ENCODE measurements around the gene DNMT3B. TPM values are rescaled to one million over a fixed set of nuclear protein-coding genes. Genes with fewer than 3 reads are reported as not detected.

Gene DNMT3B
- total and polyA plus RNA-seq, 4 donors: 0.26 to 2.8 (median 0.60) TPM

DNA sequence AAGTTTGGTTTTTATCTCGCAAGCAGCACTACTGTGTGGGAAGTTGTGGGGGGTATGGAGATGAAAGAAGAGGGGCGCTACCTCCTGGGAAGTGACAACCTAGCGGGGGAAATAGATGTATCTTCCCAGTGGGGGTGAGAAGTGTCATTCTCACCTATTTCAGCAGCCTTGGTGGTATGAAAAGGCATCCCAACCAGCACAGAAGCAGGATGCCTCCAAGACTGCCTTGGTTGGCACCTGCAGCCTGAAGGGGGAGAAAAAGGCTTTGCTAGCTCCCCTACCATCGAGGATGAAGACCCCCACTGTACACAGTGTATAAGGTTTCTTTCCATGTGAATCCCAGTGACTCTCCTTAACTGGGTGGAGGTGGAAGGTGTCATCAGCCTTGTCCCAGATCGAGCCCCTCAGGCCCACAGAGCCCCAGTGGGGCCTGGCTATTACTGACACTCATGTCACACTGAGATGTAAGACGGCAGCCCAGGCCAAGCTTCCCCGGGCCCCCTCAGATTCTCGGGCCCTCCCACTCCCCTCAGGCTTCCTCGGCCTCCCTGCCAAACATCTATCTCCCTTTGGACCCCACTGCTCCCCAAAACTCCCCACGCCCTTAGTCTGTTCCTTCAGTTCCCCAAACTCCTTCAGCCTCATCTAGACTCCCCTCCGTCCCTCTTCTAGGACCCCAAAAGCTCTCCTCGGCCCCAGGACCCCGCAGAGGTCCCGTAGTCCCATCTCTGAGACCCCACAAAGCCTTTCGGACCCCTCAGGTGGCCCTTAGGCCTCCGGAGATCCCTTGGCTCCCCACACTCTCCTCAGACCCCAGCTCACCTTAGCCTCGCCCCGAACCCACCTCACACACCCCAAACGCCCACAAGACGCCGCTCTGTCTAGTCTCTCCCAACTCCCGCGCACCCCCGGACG, 19.6 kb upstream of the DNMT3B start:
- H3K9me3 ChIP-seq (ENCODE audit: control insufficient read depth in 4 of 4, low read length in 3 of 4): no peaks in the 10 kb centered on the region
- H3K27me3 ChIP-seq (ENCODE audit: control insufficient read depth in 4 of 4, insufficient read depth in 4 of 4, low read length in 3 of 4): no peaks in the 10 kb centered on the region
- H3K27ac ChIP-seq (ENCODE audit: low read depth in 1 of 2, low read length in 2 of 2): peak overlapping the region; percentile 25 to 64
- TF ChIP-seq, protein P1, sequence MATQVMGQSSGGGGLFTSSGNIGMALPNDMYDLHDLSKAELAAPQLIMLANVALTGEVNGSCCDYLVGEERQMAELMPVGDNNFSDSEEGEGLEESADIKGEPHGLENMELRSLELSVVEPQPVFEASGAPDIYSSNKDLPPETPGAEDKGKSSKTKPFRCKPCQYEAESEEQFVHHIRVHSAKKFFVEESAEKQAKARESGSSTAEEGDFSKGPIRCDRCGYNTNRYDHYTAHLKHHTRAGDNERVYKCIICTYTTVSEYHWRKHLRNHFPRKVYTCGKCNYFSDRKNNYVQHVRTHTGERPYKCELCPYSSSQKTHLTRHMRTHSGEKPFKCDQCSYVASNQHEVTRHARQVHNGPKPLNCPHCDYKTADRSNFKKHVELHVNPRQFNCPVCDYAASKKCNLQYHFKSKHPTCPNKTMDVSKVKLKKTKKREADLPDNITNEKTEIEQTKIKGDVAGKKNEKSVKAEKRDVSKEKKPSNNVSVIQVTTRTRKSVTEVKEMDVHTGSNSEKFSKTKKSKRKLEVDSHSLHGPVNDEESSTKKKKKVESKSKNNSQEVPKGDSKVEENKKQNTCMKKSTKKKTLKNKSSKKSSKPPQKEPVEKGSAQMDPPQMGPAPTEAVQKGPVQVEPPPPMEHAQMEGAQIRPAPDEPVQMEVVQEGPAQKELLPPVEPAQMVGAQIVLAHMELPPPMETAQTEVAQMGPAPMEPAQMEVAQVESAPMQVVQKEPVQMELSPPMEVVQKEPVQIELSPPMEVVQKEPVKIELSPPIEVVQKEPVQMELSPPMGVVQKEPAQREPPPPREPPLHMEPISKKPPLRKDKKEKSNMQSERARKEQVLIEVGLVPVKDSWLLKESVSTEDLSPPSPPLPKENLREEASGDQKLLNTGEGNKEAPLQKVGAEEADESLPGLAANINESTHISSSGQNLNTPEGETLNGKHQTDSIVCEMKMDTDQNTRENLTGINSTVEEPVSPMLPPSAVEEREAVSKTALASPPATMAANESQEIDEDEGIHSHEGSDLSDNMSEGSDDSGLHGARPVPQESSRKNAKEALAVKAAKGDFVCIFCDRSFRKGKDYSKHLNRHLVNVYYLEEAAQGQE (IDR thresholded peaks at IDR 0.05): no peak
- TF ChIP-seq, protein P2, sequence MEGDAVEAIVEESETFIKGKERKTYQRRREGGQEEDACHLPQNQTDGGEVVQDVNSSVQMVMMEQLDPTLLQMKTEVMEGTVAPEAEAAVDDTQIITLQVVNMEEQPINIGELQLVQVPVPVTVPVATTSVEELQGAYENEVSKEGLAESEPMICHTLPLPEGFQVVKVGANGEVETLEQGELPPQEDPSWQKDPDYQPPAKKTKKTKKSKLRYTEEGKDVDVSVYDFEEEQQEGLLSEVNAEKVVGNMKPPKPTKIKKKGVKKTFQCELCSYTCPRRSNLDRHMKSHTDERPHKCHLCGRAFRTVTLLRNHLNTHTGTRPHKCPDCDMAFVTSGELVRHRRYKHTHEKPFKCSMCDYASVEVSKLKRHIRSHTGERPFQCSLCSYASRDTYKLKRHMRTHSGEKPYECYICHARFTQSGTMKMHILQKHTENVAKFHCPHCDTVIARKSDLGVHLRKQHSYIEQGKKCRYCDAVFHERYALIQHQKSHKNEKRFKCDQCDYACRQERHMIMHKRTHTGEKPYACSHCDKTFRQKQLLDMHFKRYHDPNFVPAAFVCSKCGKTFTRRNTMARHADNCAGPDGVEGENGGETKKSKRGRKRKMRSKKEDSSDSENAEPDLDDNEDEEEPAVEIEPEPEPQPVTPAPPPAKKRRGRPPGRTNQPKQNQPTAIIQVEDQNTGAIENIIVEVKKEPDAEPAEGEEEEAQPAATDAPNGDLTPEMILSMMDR (IDR thresholded peaks at IDR 0.05; ENCODE audit: low read depth, low read length, missing input control): no peak
- no peak for TF ChIP-seq HNF4G (IDR thresholded peaks at IDR 0.05)
- TF ChIP-seq, protein P3, sequence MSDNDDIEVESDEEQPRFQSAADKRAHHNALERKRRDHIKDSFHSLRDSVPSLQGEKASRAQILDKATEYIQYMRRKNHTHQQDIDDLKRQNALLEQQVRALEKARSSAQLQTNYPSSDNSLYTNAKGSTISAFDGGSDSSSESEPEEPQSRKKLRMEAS (IDR thresholded peaks at IDR 0.05): no peak
- TF ChIP-seq, protein P4, sequence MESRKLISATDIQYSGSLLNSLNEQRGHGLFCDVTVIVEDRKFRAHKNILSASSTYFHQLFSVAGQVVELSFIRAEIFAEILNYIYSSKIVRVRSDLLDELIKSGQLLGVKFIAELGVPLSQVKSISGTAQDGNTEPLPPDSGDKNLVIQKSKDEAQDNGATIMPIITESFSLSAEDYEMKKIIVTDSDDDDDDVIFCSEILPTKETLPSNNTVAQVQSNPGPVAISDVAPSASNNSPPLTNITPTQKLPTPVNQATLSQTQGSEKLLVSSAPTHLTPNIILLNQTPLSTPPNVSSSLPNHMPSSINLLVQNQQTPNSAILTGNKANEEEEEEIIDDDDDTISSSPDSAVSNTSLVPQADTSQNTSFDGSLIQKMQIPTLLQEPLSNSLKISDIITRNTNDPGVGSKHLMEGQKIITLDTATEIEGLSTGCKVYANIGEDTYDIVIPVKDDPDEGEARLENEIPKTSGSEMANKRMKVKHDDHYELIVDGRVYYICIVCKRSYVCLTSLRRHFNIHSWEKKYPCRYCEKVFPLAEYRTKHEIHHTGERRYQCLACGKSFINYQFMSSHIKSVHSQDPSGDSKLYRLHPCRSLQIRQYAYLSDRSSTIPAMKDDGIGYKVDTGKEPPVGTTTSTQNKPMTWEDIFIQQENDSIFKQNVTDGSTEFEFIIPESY (IDR thresholded peaks at IDR 0.05): no peak
- no peak for TF ChIP-seq YY1 (IDR thresholded peaks at IDR 0.05)
- TF ChIP-seq FOXA1 (IDR thresholded peaks at IDR 0.05): no peak
- no peak for TF ChIP-seq JUND (IDR thresholded peaks at IDR 0.05)
- no peak for TF ChIP-seq GABPA (IDR thresholded peaks at IDR 0.05 in 1 of 2, conservative IDR thresholded peaks at IDR 0.05 in 1 of 2)
- no peak for TF ChIP-seq EGR1 (IDR thresholded peaks at IDR 0.05; ENCODE audit: low read depth in 2 of 2)
- TF ChIP-seq, protein P5, sequence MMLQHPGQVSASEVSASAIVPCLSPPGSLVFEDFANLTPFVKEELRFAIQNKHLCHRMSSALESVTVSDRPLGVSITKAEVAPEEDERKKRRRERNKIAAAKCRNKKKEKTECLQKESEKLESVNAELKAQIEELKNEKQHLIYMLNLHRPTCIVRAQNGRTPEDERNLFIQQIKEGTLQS (IDR thresholded peaks at IDR 0.05): no peak
- no peak for TF ChIP-seq RXRA (IDR thresholded peaks at IDR 0.05)
- TF ChIP-seq HNF4A (conservative IDR thresholded peaks at IDR 0.05): no peak
- TF ChIP-seq RAD21 (IDR thresholded peaks at IDR 0.05): no peak
- TF ChIP-seq FOXA2 (IDR thresholded peaks at IDR 0.05): no peak
- no peak for TF ChIP-seq SP1 (IDR thresholded peaks at IDR 0.05)
- TF ChIP-seq TAF1 (conservative IDR thresholded peaks at IDR 0.05): no peak
- peak overlapping the region; percentile 67 to 98 (median 69) for H3K4me3 ChIP-seq (ENCODE audit: low read depth in 1 of 3, low read length in 3 of 3)
- H3K36me3 ChIP-seq (ENCODE audit: control insufficient read depth in 4 of 4, insufficient read depth in 3 of 4, low read depth in 1 of 4, low read length in 3 of 4): peaks cover 0 to 2% (median 0%) of the 10 kb centered on the region in 4 donors
- H3K4me1 ChIP-seq (ENCODE audit: control insufficient read depth in 4 of 4, insufficient read depth in 4 of 4, low read length in 3 of 4): peaks cover 1 to 14% (median 11%) of the 10 kb centered on the region in 4 donors
- peak overlapping the region; percentile 61 to 84 for H3K9ac ChIP-seq (ENCODE audit: low read depth in 1 of 2, low read length in 2 of 2)
- WGBS: 18% methylated on average over 25 of the region's 25 CpGs
- DNase-seq (ENCODE audit: low spot score): no peak
